Endothelial cell (in vitro differentiated cells): ENCODE results near the gene FGF11. TPM values are rescaled to one million over a fixed set of nuclear protein-coding genes. Genes with fewer than 3 reads are reported as not detected.
A peak's percentile ranks its signal among the peaks of the same experiment; 100 is the strongest.
"Not testable (repeated sequence)": the region's sequence is repeated elsewhere in the genome, so short reads cannot be mapped to it uniquely, and the experiment has no call there.

ENCODE experiments used
- DNase-seq: peaks from one replicate; pipeline ENCODE4 v3.0.0; 2021; ENCODE audit warnings: low spot score
- H3K27ac Mint-ChIP-seq: one replicate; pipeline ENCODE4 v1.8.0; 2021; ENCODE audit warnings: mixed read lengths, inconsistent platforms; ENCODE audit not compliant: unreplicated experiment
- H3K27me3 Mint-ChIP-seq: one replicate; pipeline ENCODE4 v1.8.0; 2021; ENCODE audit warnings: mild to moderate bottlenecking, moderate library complexity, mixed read lengths, inconsistent platforms; ENCODE audit not compliant: unreplicated experiment
- H3K36me3 Mint-ChIP-seq: one replicate; pipeline ENCODE4 v1.8.0; 2021; ENCODE audit warnings: mild to moderate bottlenecking, low read depth, mixed read lengths, inconsistent platforms; ENCODE audit not compliant: unreplicated experiment
- H3K4me1 Mint-ChIP-seq: one replicate; pipeline ENCODE4 v1.8.0; 2021; ENCODE audit warnings: mild to moderate bottlenecking, mixed read lengths, inconsistent platforms; ENCODE audit not compliant: unreplicated experiment
- H3K4me3 Mint-ChIP-seq: one replicate; pipeline ENCODE4 v1.8.0; 2021; ENCODE audit warnings: mild to moderate bottlenecking, mixed read lengths, inconsistent platforms; ENCODE audit not compliant: unreplicated experiment
- H3K9me3 Mint-ChIP-seq: one replicate; pipeline ENCODE4 v1.8.0; 2021; ENCODE audit warnings: mixed read lengths, inconsistent platforms; ENCODE audit not compliant: unreplicated experiment
- CTCF ChIP-seq: fragments of 200-600 bp; sonication (generic); IDR thresholded peaks from one replicate; pipeline ENCODE4 v1.5.0; 2021; ENCODE audit warnings: antibody characterized with exemption; ENCODE audit not compliant: unreplicated experiment
- total RNA-seq: library from RNA; stranded (reverse); fragmentation: NEBNext Ultra II Directional; extraction: Animal tissue kit (Norgen Biotek cat#: 25700); gene quantifications from one replicate; pipeline ENCODE4 v1.2.1, GENCODE V29; 2021; ENCODE audit not compliant: unreplicated experiment

Gene FGF11
- total RNA-seq, 1 donor from 2014 or later, result 19.7 TPM

- no peak for DNase-seq
- Mint-ChIP-seq H3K27ac (peak overlapping the region; percentile 74), H3K27me3 (peaks cover 28% of the 10 kb centered on the region), H3K4me3 (peak overlapping the region; percentile 94), H3K36me3 (peaks cover 4% of the 10 kb centered on the region), H3K4me1 (peaks cover 52% of the 10 kb centered on the region), H3K9me3 (no peaks in the 10 kb centered on the region)
- TF ChIP-seq CTCF, result no peak
Measured at GRCh38 chr17:7478276-7479212, 39.2 kb downstream of the FGF11 start.

- H3K9me3 Mint-ChIP-seq, result no peaks in the 10 kb centered on the region
- peak within 1 kb of the TSS; percentile 97 for H3K27ac Mint-ChIP-seq
- peaks cover 4% of the 10 kb centered on the region for H3K36me3 Mint-ChIP-seq
- H3K4me1 Mint-ChIP-seq, result peaks cover 53% of the 10 kb centered on the region
- H3K27me3 Mint-ChIP-seq, result peaks cover 31% of the 10 kb centered on the region
- H3K4me3 Mint-ChIP-seq, result peak within 1 kb of the TSS; percentile 99
- no peak for TF ChIP-seq CTCF
- peak; percentile 30 for DNase-seq
Measured at GRCh38 chr17:7479213-7480088, 40.1 kb downstream of the FGF11 start, which contains the start of gene ZBTB4. TSS of gene ZBTB4 (minus strand) at chr17:7479631. CDS start at chr17:7466801, 12,830 bp downstream.

GRCh38 chr17:7480089-7480384 is 40.7 kb downstream of the FGF11 start:
- peak overlapping the region; percentile 99 for H3K4me3 Mint-ChIP-seq
- H3K36me3 Mint-ChIP-seq, result peaks cover 4% of the 10 kb centered on the region
- H3K9me3 Mint-ChIP-seq, result no peaks in the 10 kb centered on the region
- no peak for DNase-seq
- peaks cover 56% of the 10 kb centered on the region for H3K4me1 Mint-ChIP-seq
- peak overlapping the region; percentile 97 for H3K27ac Mint-ChIP-seq
- no peak for TF ChIP-seq CTCF
- peaks cover 30% of the 10 kb centered on the region for H3K27me3 Mint-ChIP-seq

- peak within 1 kb of the TSS; percentile 97 for H3K27ac Mint-ChIP-seq
Measured at GRCh38 chr17:7481275-7481674, 42.0 kb downstream of the FGF11 start, which contains the start of gene SLC35G6. TSS of gene SLC35G6 (plus strand) at chr17:7481446. CDS start at chr17:7481517, 71 bp downstream.

GRCh38 chr17:7481842-7482741 is 42.8 kb downstream of the FGF11 start:
- Mint-ChIP-seq H3K4me1 (peaks cover 59% of the 10 kb centered on the region), H3K27ac (peak overlapping the region; percentile 99), H3K4me3 (peak overlapping the region; percentile 98), H3K27me3 (peaks cover 30% of the 10 kb centered on the region)
- not testable (repeated sequence) for H3K36me3 Mint-ChIP-seq, H3K9me3 Mint-ChIP-seq, DNase-seq

More at GRCh38 chr17:7481275-7481674, 42.0 kb downstream of the FGF11 start, which contains the start of gene SLC35G6:
- not testable (repeated sequence) for DNase-seq, H3K36me3 Mint-ChIP-seq, H3K9me3 Mint-ChIP-seq
- peaks cover 30% of the 10 kb centered on the region for H3K27me3 Mint-ChIP-seq
- H3K4me1 Mint-ChIP-seq, result peaks cover 61% of the 10 kb centered on the region
- peak within 1 kb of the TSS; percentile 78 for H3K4me3 Mint-ChIP-seq

- peak overlapping the region; percentile 98 for H3K4me3 Mint-ChIP-seq
- peaks cover 61% of the 10 kb centered on the region for H3K4me1 Mint-ChIP-seq
- not testable (repeated sequence) for DNase-seq, H3K9me3 Mint-ChIP-seq, H3K36me3 Mint-ChIP-seq
- H3K27ac Mint-ChIP-seq, result peak overlapping the region; percentile 99
- H3K27me3 Mint-ChIP-seq, result peaks cover 31% of the 10 kb centered on the region
Measured at GRCh38 chr17:7482742-7483088, 43.4 kb downstream of the FGF11 start.
